SK-N-SH (cell line): ENCODE measurements around the gene HS3ST4. TPM values are rescaled to one million over a fixed set of nuclear protein-coding genes. Genes with fewer than 3 reads are reported as not detected.

Experiments used
- CTCF ChIA-PET: fragments of 300-600, 350-600 bp; formaldehyde crosslinking; extraction: SDS; loops from one replicate; lab custom pipeline; 2021; lab: Yijun Ruan, JAX
- POLR2A ChIA-PET: fragments of 350-600 bp; sonication (Branson Sonifier 250); formaldehyde crosslinking; extraction: SDS; loops from one replicate; lab custom pipeline; 2020; ENCODE audit warnings: antibody characterized with exemption, inconsistent platforms; lab: Yijun Ruan, JAX
- DNase-seq: peaks from one replicate; pipeline ENCODE4 v3.0.0; 2012
- H2AFZ ChIP-seq: fragments of 200-600 bp; sonication (generic); 2 replicates; pipeline ENCODE4 v1.8.1; 2016; ENCODE audit warnings: antibody characterized with exemption, mild to moderate bottlenecking, low read depth
- H3F3A ChIP-seq: fragments of 200-600 bp; sonication (generic); replicated peaks from 2 replicates; pipeline ENCODE3; 2016; ENCODE audit warnings: antibody characterized with exemption, mild to moderate bottlenecking; ENCODE audit not compliant: insufficient read depth
- H3K27ac ChIP-seq, 2 experiments: fragments of 200-500 bp in 1 of 2; fragments of 200-600 bp in 1 of 2; sonication (Bioruptor generic) in 1 of 2; sonication (generic), shearing (Covaris generic) in 1 of 2; 2 replicates each; pipeline versions ENCODE4 v1.5.1 to v1.6.1; 2014 to 2016; ENCODE audit warnings: low read depth in 2 of 2, inconsistent platforms in 1 of 2, low read length in 1 of 2, mild to moderate bottlenecking in 1 of 2, mixed read lengths in 1 of 2
- H3K27me3 ChIP-seq: fragments of 200-600 bp; sonication (generic), shearing (Covaris generic); 2 replicates; pipeline ENCODE4 v1.6.1; 2016; ENCODE audit warnings: mixed run types; ENCODE audit not compliant: insufficient read depth
- H3K36me3 ChIP-seq, 2 experiments: fragments of 200-500 bp in 1 of 2; fragments of 200-600 bp in 1 of 2; sonication (Bioruptor generic) in 1 of 2; sonication (generic) in 1 of 2; replicated peaks in 1 of 2; 2 replicates each; pipeline versions ENCODE3 to v1.5.1; 2014 to 2016; ENCODE audit warnings: low read length in 1 of 2, mild to moderate bottlenecking in 1 of 2; ENCODE audit not compliant: insufficient read depth in 2 of 2, control insufficient read depth in 1 of 2
- H3K4me1 ChIP-seq, 2 experiments: fragments of 200-500 bp in 1 of 2; fragments of 200-600 bp in 1 of 2; sonication (Bioruptor generic) in 1 of 2; sonication (generic), shearing (Covaris generic) in 1 of 2; 2 replicates each; pipeline versions ENCODE4 v1.5.1 to v1.6.1; 2014 to 2016; ENCODE audit warnings: low read depth in 1 of 2, low read length in 1 of 2, mixed run types in 1 of 2; ENCODE audit not compliant: insufficient read depth in 2 of 2, control insufficient read depth in 1 of 2
- H3K4me2 ChIP-seq: fragments of 200-600 bp; sonication (generic), shearing (Covaris generic); 2 replicates; pipeline ENCODE4 v1.6.1; 2017; ENCODE audit warnings: mixed run types
- H3K4me3 ChIP-seq, 2 experiments: fragments of 200-500 bp in 1 of 2; fragments of 200-600 bp in 1 of 2; sonication (Bioruptor generic) in 1 of 2; sonication (generic), shearing (Covaris generic) in 1 of 2; 2 replicates each; pipeline versions ENCODE4 v1.5.1 to v1.8.1; 2014 to 2016; ENCODE audit warnings: low read depth in 2 of 2, inconsistent platforms in 1 of 2, low read length in 1 of 2, mild to moderate bottlenecking in 1 of 2, mixed read lengths in 1 of 2, moderate library complexity in 1 of 2
- H3K79me2 ChIP-seq: fragments of 200-600 bp; sonication (generic); 2 replicates; pipeline ENCODE4 v1.8.1; 2017; ENCODE audit warnings: mild to moderate bottlenecking; ENCODE audit not compliant: insufficient read depth
- H3K9ac ChIP-seq: fragments of 200-600 bp; sonication (generic); 2 replicates; pipeline ENCODE4 v1.6.1; 2017; ENCODE audit warnings: mixed run types
- H3K9me2 ChIP-seq: fragments of 200-600 bp; sonication (generic); 2 replicates; pipeline ENCODE4 v1.6.1; 2017; ENCODE audit warnings: mixed run types
- H3K9me3 ChIP-seq: fragments of 200-600 bp; sonication (generic); 2 replicates; pipeline ENCODE4 v1.6.1; 2017; ENCODE audit warnings: mixed run types, mild to moderate bottlenecking, moderate library complexity
- H4K20me1 ChIP-seq: fragments of 200-600 bp; sonication (generic); 2 replicates; pipeline ENCODE4 v1.6.1; 2017; ENCODE audit warnings: mild to moderate bottlenecking, mixed run types; ENCODE audit not compliant: insufficient read depth
- CHD2 ChIP-seq: fragments of 150-350 bp; IDR thresholded peaks from 2 replicates; pipeline ENCODE4 v1.6.1; 2018; ENCODE audit warnings: low read length; ENCODE audit not compliant: partially characterized antibody
- CTCF ChIP-seq: fragments of 200-600 bp; sonication (generic); IDR thresholded peaks from 2 replicates; pipeline ENCODE4 v1.6.1; 2017; ENCODE audit warnings: antibody characterized with exemption, mild to moderate bottlenecking, moderate library complexity
- EZH2phosphoT487 ChIP-seq: fragments of 200-600 bp; sonication (generic); IDR thresholded peaks from 2 replicates; pipeline ENCODE4 v1.6.1; 2017; ENCODE audit warnings: low read depth, mixed run types, mild to moderate bottlenecking, antibody characterized with exemption, moderate library complexity, borderline replicate concordance
- FOSL2 ChIP-seq: IDR thresholded peaks from 2 replicates; pipeline ENCODE4 v1.4.0; 2012; ENCODE audit warnings: low read depth, mild to moderate bottlenecking, moderate library complexity, borderline replicate concordance
- FOXJ3 ChIP-seq: sonication (generic); formaldehyde crosslinking; IDR thresholded peaks from 2 replicates; pipeline ENCODE4 v1.5.1; 2020; ENCODE audit warnings: mild to moderate bottlenecking, missing genetic modification reagents
- GABPA ChIP-seq: IDR thresholded peaks from 2 replicates; pipeline ENCODE4 v1.4.0; 2012; ENCODE audit warnings: low read depth, mild to moderate bottlenecking
- GATA2 ChIP-seq: sonication (generic); formaldehyde crosslinking; IDR thresholded peaks from 2 replicates; pipeline ENCODE4 v1.5.0; 2020; ENCODE audit warnings: mild to moderate bottlenecking, missing genetic modification reagents
- MAX ChIP-seq: IDR thresholded peaks from 2 replicates; pipeline ENCODE4 v1.4.0; 2012; ENCODE audit warnings: low read depth
- MEF2A ChIP-seq: IDR thresholded peaks from 2 replicates; pipeline ENCODE4 v1.4.0; 2012; ENCODE audit warnings: low read depth, borderline replicate concordance
- NFIC ChIP-seq: IDR thresholded peaks from 2 replicates; pipeline ENCODE4 v1.4.0; 2012; ENCODE audit warnings: borderline replicate concordance
- PBX3 ChIP-seq: IDR thresholded peaks from 2 replicates; pipeline ENCODE4; 2012
- RCOR1 ChIP-seq: fragments of 150-350 bp; IDR thresholded peaks from 2 replicates; pipeline ENCODE4 v1.6.1; 2017; ENCODE audit warnings: antibody characterized with exemption, low read length
- REST ChIP-seq: IDR thresholded peaks from 2 replicates; pipeline ENCODE4 v1.6.1; 2012; ENCODE audit warnings: mild to moderate bottlenecking, low read depth, low read length, moderate library complexity
- SIN3A ChIP-seq: IDR thresholded peaks from 2 replicates; pipeline ENCODE4 v1.6.1; 2012; ENCODE audit warnings: low read depth, mild to moderate bottlenecking, low read length, moderate library complexity, borderline replicate concordance
- SMC3 ChIP-seq: IDR thresholded peaks from 2 replicates; pipeline ENCODE4 v1.6.1; 2012; ENCODE audit warnings: low read depth, low read length, improper control_type of control experiment
- TAF1 ChIP-seq: IDR thresholded peaks from 2 replicates; pipeline ENCODE4 v1.6.1; 2012; ENCODE audit warnings: low read depth, mild to moderate bottlenecking, low read length, moderate library complexity, borderline replicate concordance
- USF1 ChIP-seq: IDR thresholded peaks from 2 replicates; pipeline ENCODE4 v1.4.0; 2012; ENCODE audit warnings: low read depth, borderline replicate concordance
- YY1 ChIP-seq: IDR thresholded peaks from 2 replicates; pipeline ENCODE4 v1.4.0; 2012; ENCODE audit warnings: low read depth, mild to moderate bottlenecking
- WGBS: methylation state at CpG from one replicate; pipeline ENCODE4 v1.1.6; 2017; ENCODE audit warnings: low lambda C conversion rate; 5-methylcytosine and 5-hydroxymethylcytosine counted together
- polyA plus RNA-seq, 3 experiments: library from polyadenylated mRNA; depleted of rRNA; stranded (reverse); fragments of >200 nt; gene quantifications; 2 replicates each; pipeline ENCODE4 v1.2.3, GENCODE V29; 2012

Gene HS3ST4
- polyA plus RNA-seq, 1 of the 3 experiments (the other 2 are of a cell fraction): not detected

- TF ChIP-seq MAX (no peak), GABPA (no peak), RCOR1 (no peak), CHD2 (no peak), CTCF (no peak), YY1 (no peak), SIN3A (no peak)
- TF ChIP-seq, all 33 proteins: peak for 0
These were observed 239.8 kb downstream of the HS3ST4 start (continued) for GRCh38 chr16:25931473-25932035.

GRCh38 chr16:25941800-25942499, 250.2 kb downstream of the HS3ST4 start:
- POLR2A ChIA-PET: no interaction called here
- H3K9me3 ChIP-seq: no peaks in the 10 kb centered on the region
- WGBS: 12% methylated on average over 4 of the region's 4 CpGs

More at GRCh38 chr16:25941800-25942499, 250.2 kb downstream of the HS3ST4 start:
- Histone ChIP-seq H3K4me2 (no peak overlapping the region), H2AFZ (no peak overlapping the region), H3K27me3 (no peaks in the 10 kb centered on the region), H3K4me3 (no peak overlapping the region), H3K27ac (no peak overlapping the region), H3F3A (no peaks in the 10 kb centered on the region), H3K9ac (no peak overlapping the region), H3K4me1 (no peaks in the 10 kb centered on the region), H3K36me3 (no peaks in the 10 kb centered on the region), H4K20me1 (no peaks in the 10 kb centered on the region), H3K79me2 (no peaks in the 10 kb centered on the region), H3K9me2 (no peaks in the 10 kb centered on the region)
- TF ChIP-seq YY1: no peak
- no peak for TF ChIP-seq USF1
- TF ChIP-seq REST: no peak
- no peak for TF ChIP-seq TAF1
- no peak for TF ChIP-seq GATA2
- no peak for TF ChIP-seq NFIC
- TF ChIP-seq EZH2phosphoT487: no peak
- no peak for TF ChIP-seq MEF2A
- no peak for TF ChIP-seq PBX3
- no peak for TF ChIP-seq CHD2
- no peak for TF ChIP-seq SMC3
- no peak for TF ChIP-seq FOSL2
- no peak for TF ChIP-seq FOXJ3 (CRISPR knock-in tag)
- no peak for DNase-seq
- CTCF ChIA-PET: no interaction called here
